ENCODE data around the gene CORO7.

CORO7 gene

GRCh38 chr16:4322121-4323052 lies 94.0 kb downstream of the CORO7 start:
- no peak for TF ChIP-seq TAF1 (IDR thresholded peaks at IDR 0.05; ENCODE audit: low read depth, low read length)
- no peak for TF ChIP-seq POU2F2 (IDR thresholded peaks at IDR 0.05; ENCODE audit: low read depth, low read length)
- TF ChIP-seq POLR2A (IDR thresholded peaks at IDR 0.05; ENCODE audit: low read depth, low read length), result no peak
- no peak for TF ChIP-seq PAX5 (IDR thresholded peaks at IDR 0.05; ENCODE audit: insufficient read depth, low read length, severe bottlenecking)
- no peak for TF ChIP-seq SPI1 (IDR thresholded peaks at IDR 0.05; ENCODE audit: low read depth, low read length)
- no peak for TF ChIP-seq POLR2AphosphoS5 (IDR thresholded peaks at IDR 0.05; ENCODE audit: low read depth, low read length)
- FAIRE-seq (no peak), DNase-seq (ENCODE audit: insufficient read length, low spot score) (no peak)

- FAIRE-seq, result no peak
- no peak for TF ChIP-seq POLR2AphosphoS5 (IDR thresholded peaks at IDR 0.05; ENCODE audit: low read depth, low read length)
- no peak for TF ChIP-seq POLR2A (IDR thresholded peaks at IDR 0.05; ENCODE audit: low read depth, low read length)
- no peak for TF ChIP-seq SPI1 (IDR thresholded peaks at IDR 0.05; ENCODE audit: low read depth, low read length)
- no peak for TF ChIP-seq POU2F2 (IDR thresholded peaks at IDR 0.05; ENCODE audit: low read depth, low read length)
- TF ChIP-seq TAF1 (IDR thresholded peaks at IDR 0.05; ENCODE audit: low read depth, low read length), result no peak
- no peak for TF ChIP-seq PAX5 (IDR thresholded peaks at IDR 0.05; ENCODE audit: insufficient read depth, low read length, severe bottlenecking)
- DNase-seq (ENCODE audit: insufficient read length, low spot score), result no peak
Observed at GRCh38 chr16:4321286-4322120, 94.9 kb downstream of the CORO7 start.

GRCh38 chr16:4320571-4321137 lies 95.7 kb downstream of the CORO7 start:
- FAIRE-seq, result no peak
- DNase-seq (ENCODE audit: insufficient read length, low spot score), result no peak

GRCh38 chr16:4319454-4320421 lies 96.7 kb downstream of the CORO7 start:
- peak; percentile 75 for FAIRE-seq
- TF ChIP-seq POU2F2 (IDR thresholded peaks at IDR 0.05; ENCODE audit: low read depth, low read length) (no peak), TAF1 (IDR thresholded peaks at IDR 0.05; ENCODE audit: low read depth, low read length) (no peak), PAX5 (IDR thresholded peaks at IDR 0.05; ENCODE audit: insufficient read depth, low read length, severe bottlenecking) (no peak), POLR2A (IDR thresholded peaks at IDR 0.05; ENCODE audit: low read depth, low read length) (no peak), POLR2AphosphoS5 (IDR thresholded peaks at IDR 0.05; ENCODE audit: low read depth, low read length) (no peak), SPI1 (IDR thresholded peaks at IDR 0.05; ENCODE audit: low read depth, low read length) (no peak)

More at GRCh38 chr16:4320571-4321137, 95.7 kb downstream of the CORO7 start:
- no peak for TF ChIP-seq POLR2AphosphoS5 (IDR thresholded peaks at IDR 0.05; ENCODE audit: low read depth, low read length)
- no peak for TF ChIP-seq TAF1 (IDR thresholded peaks at IDR 0.05; ENCODE audit: low read depth, low read length)
- TF ChIP-seq SPI1 (IDR thresholded peaks at IDR 0.05; ENCODE audit: low read depth, low read length), result no peak
- TF ChIP-seq POLR2A (IDR thresholded peaks at IDR 0.05; ENCODE audit: low read depth, low read length), result no peak
- TF ChIP-seq POU2F2 (IDR thresholded peaks at IDR 0.05; ENCODE audit: low read depth, low read length), result no peak
- no peak for TF ChIP-seq PAX5 (IDR thresholded peaks at IDR 0.05; ENCODE audit: insufficient read depth, low read length, severe bottlenecking)

GRCh38 chr16:4318967-4319366 lies 97.4 kb downstream of the CORO7 start:
- no peak for FAIRE-seq

More at GRCh38 chr16:4319454-4320421, 96.7 kb downstream of the CORO7 start:
- peak; percentile 76 for DNase-seq (ENCODE audit: insufficient read length, low spot score)

GRCh38 chr16:4318451-4318910 lies 97.9 kb downstream of the CORO7 start:
- FAIRE-seq, result no peak
- TF ChIP-seq POU2F2 (IDR thresholded peaks at IDR 0.05; ENCODE audit: low read depth, low read length) (no peak), SPI1 (IDR thresholded peaks at IDR 0.05; ENCODE audit: low read depth, low read length) (no peak), PAX5 (IDR thresholded peaks at IDR 0.05; ENCODE audit: insufficient read depth, low read length, severe bottlenecking) (no peak), POLR2AphosphoS5 (IDR thresholded peaks at IDR 0.05; ENCODE audit: low read depth, low read length) (no peak), POLR2A (IDR thresholded peaks at IDR 0.05; ENCODE audit: low read depth, low read length) (no peak), TAF1 (IDR thresholded peaks at IDR 0.05; ENCODE audit: low read depth, low read length) (no peak)

More at GRCh38 chr16:4318967-4319366, 97.4 kb downstream of the CORO7 start:
- TF ChIP-seq POLR2AphosphoS5 (IDR thresholded peaks at IDR 0.05; ENCODE audit: low read depth, low read length) (no peak), TAF1 (IDR thresholded peaks at IDR 0.05; ENCODE audit: low read depth, low read length) (no peak), PAX5 (IDR thresholded peaks at IDR 0.05; ENCODE audit: insufficient read depth, low read length, severe bottlenecking) (no peak), POU2F2 (IDR thresholded peaks at IDR 0.05; ENCODE audit: low read depth, low read length) (no peak), POLR2A (IDR thresholded peaks at IDR 0.05; ENCODE audit: low read depth, low read length) (no peak), SPI1 (IDR thresholded peaks at IDR 0.05; ENCODE audit: low read depth, low read length) (no peak)
- DNase-seq (ENCODE audit: insufficient read length, low spot score), result no peak

GRCh38 chr16:4317532-4318450 lies 98.6 kb downstream of the CORO7 start:
- no peak for DNase-seq (ENCODE audit: insufficient read length, low spot score)
- TF ChIP-seq POLR2AphosphoS5 (IDR thresholded peaks at IDR 0.05; ENCODE audit: low read depth, low read length), result no peak
- no peak for TF ChIP-seq SPI1 (IDR thresholded peaks at IDR 0.05; ENCODE audit: low read depth, low read length)
- TF ChIP-seq PAX5 (IDR thresholded peaks at IDR 0.05; ENCODE audit: insufficient read depth, low read length, severe bottlenecking), result no peak
- no peak for TF ChIP-seq TAF1 (IDR thresholded peaks at IDR 0.05; ENCODE audit: low read depth, low read length)
- TF ChIP-seq POU2F2 (IDR thresholded peaks at IDR 0.05; ENCODE audit: low read depth, low read length), result no peak
- TF ChIP-seq POLR2A (IDR thresholded peaks at IDR 0.05; ENCODE audit: low read depth, low read length), result no peak
- no peak for FAIRE-seq

More at GRCh38 chr16:4318451-4318910, 97.9 kb downstream of the CORO7 start:
- DNase-seq (ENCODE audit: insufficient read length, low spot score), result no peak
